Osteoblast (primary cell): ENCODE results near the gene ZNF726. TPM values are rescaled to one million over a fixed set of nuclear protein-coding genes. Genes with fewer than 3 reads are reported as not detected.

Source experiments
- DNase-seq: peaks from one replicate; pipeline ENCODE4 v3.0.0; 2011; ENCODE audit warnings: low spot score, mixed read lengths; ENCODE audit not compliant: insufficient read length; ENCODE audit errors: missing footprints
- H2AFZ ChIP-seq: 2 replicates; pipeline ENCODE4 v1.6.0; 2011; ENCODE audit warnings: mild to moderate bottlenecking, low read length
- H3K27ac ChIP-seq: 2 replicates; pipeline ENCODE4 v1.5.1; 2011; ENCODE audit warnings: mild to moderate bottlenecking, low read depth, low read length, moderate library complexity
- H3K27me3 ChIP-seq: 2 replicates; pipeline ENCODE4 v1.6.0; 2012; ENCODE audit warnings: mild to moderate bottlenecking, control low read depth, inconsistent platforms, low read length, moderate library complexity; ENCODE audit not compliant: insufficient read depth
- H3K36me3 ChIP-seq: 2 replicates; pipeline ENCODE4 v1.5.1; 2011; ENCODE audit warnings: mild to moderate bottlenecking, low read length, control low read depth, moderate library complexity; ENCODE audit not compliant: insufficient read depth
- H3K4me1 ChIP-seq: 2 replicates; pipeline ENCODE4 v1.5.1; 2011; ENCODE audit warnings: mild to moderate bottlenecking, low read length, control low read depth, moderate library complexity; ENCODE audit not compliant: insufficient read depth
- H3K4me2 ChIP-seq: 2 replicates; pipeline ENCODE4 v1.6.0; 2011; ENCODE audit warnings: mild to moderate bottlenecking, low read length; ENCODE audit not compliant: insufficient read depth
- H3K4me3 ChIP-seq: fragments of 200-600 bp; sonication (generic); 3 replicates; pipeline ENCODE4 v1.5.1; 2012; ENCODE audit warnings: mild to moderate bottlenecking, low read length, inconsistent platforms; ENCODE audit not compliant: insufficient read depth
- H3K79me2 ChIP-seq: 2 replicates; pipeline ENCODE4 v1.6.0; 2012; ENCODE audit warnings: mild to moderate bottlenecking, low read length, control low read depth, inconsistent platforms; ENCODE audit not compliant: insufficient read depth
- H3K9me3 ChIP-seq: 2 replicates; pipeline ENCODE4 v1.5.1; 2011; ENCODE audit warnings: low read depth, low read length, control low read depth
- H4K20me1 ChIP-seq: 2 replicates; pipeline ENCODE4 v1.6.0; 2012; ENCODE audit warnings: mild to moderate bottlenecking, low read length, control low read depth; ENCODE audit not compliant: insufficient read depth
- CTCF ChIP-seq: IDR thresholded peaks from 2 replicates; pipeline ENCODE4 v1.5.1; 2011; ENCODE audit warnings: mild to moderate bottlenecking, low read depth, low read length, moderate library complexity; ENCODE audit errors: extremely low read depth
- total RNA-seq: library from RNA; depleted of rRNA; stranded (reverse); fragments of >200 nt; gene quantifications from 2 replicates; pipeline ENCODE4 v1.2.3, GENCODE V29; 2012

ZNF726 gene
- total RNA-seq, 1 donor, result 1.8 TPM

DNA sequence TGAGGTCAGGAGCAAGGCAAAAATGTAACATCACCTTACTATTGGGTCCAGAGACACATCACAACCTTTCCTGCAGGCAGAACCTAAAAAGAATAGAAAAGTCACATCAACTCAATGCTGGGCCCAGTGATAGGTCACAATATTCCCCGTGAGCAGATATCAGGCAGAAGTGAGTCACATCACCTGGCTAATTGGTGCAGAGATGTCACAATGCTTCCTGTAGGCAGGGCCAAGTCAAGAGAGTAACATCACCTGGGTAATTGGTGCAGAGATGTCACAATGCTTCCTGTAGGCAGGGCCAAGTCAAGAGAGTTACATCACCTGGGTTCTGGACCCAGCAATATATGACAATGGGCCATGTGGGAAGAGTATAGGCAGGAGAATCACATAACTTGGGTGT is 63.4 kb downstream of the ZNF726 start:
- H3K4me3 ChIP-seq, result no peak overlapping the region
- no peaks in the 10 kb centered on the region for H3K36me3 ChIP-seq
- TF ChIP-seq CTCF, result no peak
- no peaks in the 10 kb centered on the region for H3K79me2 ChIP-seq
- no peaks in the 10 kb centered on the region for H4K20me1 ChIP-seq
- no peak for DNase-seq
- H3K27ac ChIP-seq, result no peak overlapping the region
- no peaks in the 10 kb centered on the region for H3K4me1 ChIP-seq
- H2AFZ ChIP-seq, result no peak overlapping the region
- no peaks in the 10 kb centered on the region for H3K9me3 ChIP-seq
- H3K4me2 ChIP-seq, result no peak overlapping the region
- no peaks in the 10 kb centered on the region for H3K27me3 ChIP-seq

DNA sequence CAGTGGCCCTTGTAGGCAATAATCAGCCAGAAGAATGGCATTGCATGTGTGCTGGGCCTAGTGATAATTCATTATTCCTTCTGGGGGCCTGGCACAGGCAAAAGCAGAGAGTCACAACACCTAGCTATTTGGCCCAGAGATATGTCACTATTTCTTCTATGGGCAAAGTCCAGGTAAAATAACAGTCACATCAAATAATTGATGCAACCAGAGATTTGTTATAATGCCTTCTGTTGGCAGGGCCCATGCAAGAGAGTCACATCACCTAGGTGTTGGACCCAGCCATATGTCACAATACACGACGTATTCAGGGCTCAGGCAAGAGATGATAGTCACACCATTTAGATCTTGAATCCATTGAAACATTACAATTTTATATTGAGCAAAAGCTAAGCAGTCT is 66.1 kb downstream of the ZNF726 start:
- Histone ChIP-seq H3K4me1 (no peaks in the 10 kb centered on the region), H3K9me3 (no peaks in the 10 kb centered on the region), H3K79me2 (no peaks in the 10 kb centered on the region), H3K36me3 (no peaks in the 10 kb centered on the region), H3K27me3 (no peaks in the 10 kb centered on the region), H2AFZ (no peak overlapping the region), H3K4me3 (no peak overlapping the region), H3K4me2 (no peak overlapping the region), H4K20me1 (no peaks in the 10 kb centered on the region), H3K27ac (no peak overlapping the region)
- no peak for DNase-seq
- no peak for TF ChIP-seq CTCF

DNA sequence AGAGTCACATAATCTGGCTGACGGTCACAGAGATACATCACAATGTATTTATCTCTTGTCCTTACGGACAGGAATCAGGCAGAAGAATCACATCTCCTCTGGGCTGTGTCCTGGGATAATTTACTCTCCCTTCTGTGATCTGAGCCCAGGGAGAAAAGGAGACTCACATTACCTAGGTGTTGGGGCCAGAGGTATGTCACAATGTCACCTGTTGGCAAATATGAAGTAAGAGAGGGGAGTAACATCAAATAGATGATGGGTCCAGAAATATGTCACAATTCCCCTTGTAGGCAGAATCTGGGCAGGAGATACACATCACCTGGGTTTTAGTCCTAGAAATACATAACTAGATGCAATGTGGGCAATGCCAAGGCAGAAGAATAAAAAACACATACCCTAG is 67.2 kb downstream of the ZNF726 start:
- Histone ChIP-seq H3K4me3 (no peak overlapping the region), H3K27ac (no peak overlapping the region), H3K36me3 (no peaks in the 10 kb centered on the region), H2AFZ (no peak overlapping the region), H3K4me2 (no peak overlapping the region), H3K9me3 (no peaks in the 10 kb centered on the region), H3K79me2 (no peaks in the 10 kb centered on the region), H3K27me3 (no peaks in the 10 kb centered on the region), H3K4me1 (no peaks in the 10 kb centered on the region), H4K20me1 (no peaks in the 10 kb centered on the region)
- DNase-seq, result no peak
- no peak for TF ChIP-seq CTCF

DNA sequence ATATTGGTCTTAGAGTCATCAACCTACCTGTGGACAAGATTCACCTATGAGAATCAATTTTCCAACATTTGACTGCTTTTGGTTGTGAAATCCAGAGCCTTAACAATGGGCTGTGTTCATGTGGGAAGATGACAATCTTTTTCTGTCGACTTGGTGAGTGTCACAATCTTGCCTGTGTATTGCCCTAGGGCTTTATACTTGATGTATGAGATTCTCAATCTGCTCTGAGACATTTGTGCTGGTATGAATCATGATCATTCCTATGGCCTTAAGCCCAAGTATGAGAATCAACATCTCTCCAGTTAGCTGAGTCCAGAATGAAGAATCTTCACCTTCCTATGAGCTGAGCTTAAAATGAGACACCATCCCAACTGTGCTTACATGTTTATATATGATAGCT is 68.7 kb downstream of the ZNF726 start:
- no peak for DNase-seq
- no peak overlapping the region for H3K4me2 ChIP-seq
- TF ChIP-seq CTCF, result no peak
- no peaks in the 10 kb centered on the region for H3K27me3 ChIP-seq
- no peaks in the 10 kb centered on the region for H4K20me1 ChIP-seq
- no peaks in the 10 kb centered on the region for H3K4me1 ChIP-seq
- no peak overlapping the region for H2AFZ ChIP-seq
- no peaks in the 10 kb centered on the region for H3K79me2 ChIP-seq
- H3K9me3 ChIP-seq, result no peaks in the 10 kb centered on the region
- no peak overlapping the region for H3K27ac ChIP-seq
- H3K4me3 ChIP-seq, result no peak overlapping the region
- no peaks in the 10 kb centered on the region for H3K36me3 ChIP-seq

Other genes with a start within 250 kb of the ZNF726 start
- 7.6 and 10.0 TPM in 2 replicates for gene ZNF675, start 227.7 kb upstream of the ZNF726 start, total RNA-seq
- 0.36 and 0.88 TPM in 2 replicates for gene ZNF681, start 156.0 kb upstream of the ZNF726 start, total RNA-seq
- 15.2 and 16.2 TPM in 2 replicates for gene ZNF254, start 172.3 kb downstream of the ZNF726 start, total RNA-seq